ENCODE results near the gene QDPR. TPM values are rescaled to one million over a fixed set of nuclear protein-coding genes. Genes with fewer than 3 reads are reported as not detected.
"Not testable (repeated sequence)": the region's sequence is repeated elsewhere in the genome, so short reads cannot be mapped to it uniquely, and the experiment has no call there.

QDPR gene
- total RNA-seq, 1 donor from 2014 or later: 53.0 TPM

DNA sequence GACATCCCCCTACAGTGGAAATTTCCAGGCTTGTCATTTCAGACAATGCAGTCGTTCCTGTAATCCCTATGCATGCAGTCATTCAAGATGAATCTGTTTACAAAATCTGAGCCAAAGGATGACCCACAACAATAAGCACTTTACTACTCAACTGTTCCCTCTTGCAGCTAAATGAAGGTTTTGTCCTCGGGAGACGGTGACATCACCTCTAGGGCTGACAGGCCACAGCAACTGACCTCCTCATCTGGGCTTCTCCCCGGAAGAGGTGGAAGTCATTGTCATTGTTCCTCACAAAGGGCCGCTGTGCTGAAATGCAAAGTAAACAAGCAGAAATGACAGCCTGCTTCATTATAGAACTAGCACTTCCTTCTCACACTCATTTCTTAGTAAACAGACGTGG lies 32.3 kb upstream of the QDPR start:
- H3K27ac Mint-ChIP-seq: no peak overlapping the region
- DNase-seq (ENCODE audit: low spot score, unreplicated experiment): no peak
- TF ChIP-seq, protein P1, sequence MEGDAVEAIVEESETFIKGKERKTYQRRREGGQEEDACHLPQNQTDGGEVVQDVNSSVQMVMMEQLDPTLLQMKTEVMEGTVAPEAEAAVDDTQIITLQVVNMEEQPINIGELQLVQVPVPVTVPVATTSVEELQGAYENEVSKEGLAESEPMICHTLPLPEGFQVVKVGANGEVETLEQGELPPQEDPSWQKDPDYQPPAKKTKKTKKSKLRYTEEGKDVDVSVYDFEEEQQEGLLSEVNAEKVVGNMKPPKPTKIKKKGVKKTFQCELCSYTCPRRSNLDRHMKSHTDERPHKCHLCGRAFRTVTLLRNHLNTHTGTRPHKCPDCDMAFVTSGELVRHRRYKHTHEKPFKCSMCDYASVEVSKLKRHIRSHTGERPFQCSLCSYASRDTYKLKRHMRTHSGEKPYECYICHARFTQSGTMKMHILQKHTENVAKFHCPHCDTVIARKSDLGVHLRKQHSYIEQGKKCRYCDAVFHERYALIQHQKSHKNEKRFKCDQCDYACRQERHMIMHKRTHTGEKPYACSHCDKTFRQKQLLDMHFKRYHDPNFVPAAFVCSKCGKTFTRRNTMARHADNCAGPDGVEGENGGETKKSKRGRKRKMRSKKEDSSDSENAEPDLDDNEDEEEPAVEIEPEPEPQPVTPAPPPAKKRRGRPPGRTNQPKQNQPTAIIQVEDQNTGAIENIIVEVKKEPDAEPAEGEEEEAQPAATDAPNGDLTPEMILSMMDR (IDR thresholded peaks at IDR 0.05; ENCODE audit: unreplicated experiment): no peak
- no peaks in the 10 kb centered on the region for H3K9me3 Mint-ChIP-seq (ENCODE audit: low read depth)
- H3K27me3 Mint-ChIP-seq: peaks cover 7% of the 10 kb centered on the region
- no peak overlapping the region for H3K4me3 Mint-ChIP-seq (ENCODE audit: low read depth)
- no peaks in the 10 kb centered on the region for H3K4me1 Mint-ChIP-seq (ENCODE audit: low read depth)
- H3K36me3 Mint-ChIP-seq (ENCODE audit: insufficient read depth): no peaks in the 10 kb centered on the region

DNA sequence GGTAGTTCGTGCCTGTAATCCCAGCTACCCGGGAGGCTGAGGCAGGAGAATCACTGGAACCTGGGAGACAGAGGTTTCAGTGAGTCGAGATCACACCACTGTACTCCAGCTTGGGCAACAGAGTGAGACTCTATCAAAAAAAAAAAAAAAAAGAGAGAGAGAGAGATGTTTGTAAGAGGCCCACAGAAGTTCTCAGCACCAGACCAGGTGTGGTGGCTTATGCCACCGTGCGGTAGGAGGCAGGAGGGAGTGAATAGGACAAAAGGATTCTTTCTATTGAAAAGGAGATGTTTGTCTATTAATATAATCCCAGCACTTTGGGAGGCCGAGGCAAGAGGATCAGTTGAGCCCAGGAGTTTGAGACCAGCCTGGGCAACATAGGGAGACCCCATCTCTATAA lies 25.2 kb upstream of the QDPR start:
- not testable (repeated sequence) for DNase-seq (ENCODE audit: low spot score, unreplicated experiment); H3K27ac Mint-ChIP-seq; H3K4me1 Mint-ChIP-seq (ENCODE audit: low read depth); H3K27me3 Mint-ChIP-seq; H3K9me3 Mint-ChIP-seq (ENCODE audit: low read depth); H3K36me3 Mint-ChIP-seq (ENCODE audit: insufficient read depth); H3K4me3 Mint-ChIP-seq (ENCODE audit: low read depth)

DNA sequence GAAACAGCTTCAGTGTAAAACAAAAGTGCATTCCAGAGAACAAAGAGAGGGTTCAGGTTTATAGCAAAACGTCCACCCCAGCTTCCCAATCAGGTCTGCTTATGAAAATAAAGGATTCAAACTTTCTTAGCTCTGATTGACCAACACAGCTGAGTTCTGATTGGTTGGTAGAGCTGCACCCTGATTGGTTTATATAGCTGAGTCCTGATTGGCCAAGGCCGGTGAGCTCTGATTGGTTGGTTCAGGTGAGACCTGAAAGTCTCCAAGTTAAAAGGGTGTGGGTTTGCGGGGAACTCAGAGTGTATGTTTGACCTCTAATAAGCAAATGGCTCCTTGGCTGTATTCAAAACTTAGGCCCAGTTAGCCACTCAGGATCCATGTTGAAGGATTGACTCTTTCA lies 24.0 kb upstream of the QDPR start:
- DNase-seq (ENCODE audit: low spot score, unreplicated experiment): no peak
- Mint-ChIP-seq H3K27ac (no peak overlapping the region), H3K4me1 (ENCODE audit: low read depth) (peaks cover 4% of the 10 kb centered on the region), H3K9me3 (ENCODE audit: low read depth) (no peaks in the 10 kb centered on the region), H3K27me3 (peaks cover 2% of the 10 kb centered on the region), H3K4me3 (ENCODE audit: low read depth) (no peak overlapping the region), H3K36me3 (ENCODE audit: insufficient read depth) (no peaks in the 10 kb centered on the region)
- TF ChIP-seq, protein P1 (IDR thresholded peaks at IDR 0.05; ENCODE audit: unreplicated experiment): no peak

- no peak overlapping the region for H3K4me3 Mint-ChIP-seq (ENCODE audit: low read depth)
- DNase-seq (ENCODE audit: low spot score, unreplicated experiment): no peak
- no peaks in the 10 kb centered on the region for H3K36me3 Mint-ChIP-seq (ENCODE audit: insufficient read depth)
- H3K27me3 Mint-ChIP-seq: peaks cover 2% of the 10 kb centered on the region
- TF ChIP-seq, protein P1 (IDR thresholded peaks at IDR 0.05; ENCODE audit: unreplicated experiment): no peak
- H3K27ac Mint-ChIP-seq: peak overlapping the region; percentile 89
- H3K9me3 Mint-ChIP-seq (ENCODE audit: low read depth): no peaks in the 10 kb centered on the region
- peaks cover 4% of the 10 kb centered on the region for H3K4me1 Mint-ChIP-seq (ENCODE audit: low read depth)
Observed at GRCh38 chr4:17535242-17535641, 23.4 kb upstream of the QDPR start.

- Mint-ChIP-seq H3K4me3 (ENCODE audit: low read depth) (no peak overlapping the region), H3K4me1 (ENCODE audit: low read depth) (peaks cover 4% of the 10 kb centered on the region), H3K36me3 (ENCODE audit: insufficient read depth) (no peaks in the 10 kb centered on the region), H3K27ac (no peak overlapping the region), H3K27me3 (no peaks in the 10 kb centered on the region), H3K9me3 (ENCODE audit: low read depth) (no peaks in the 10 kb centered on the region)
- TF ChIP-seq, protein P1 (IDR thresholded peaks at IDR 0.05; ENCODE audit: unreplicated experiment): no peak
- no peak for DNase-seq (ENCODE audit: low spot score, unreplicated experiment)
Observed at GRCh38 chr4:17534705-17535104, 22.8 kb upstream of the QDPR start.

DNA sequence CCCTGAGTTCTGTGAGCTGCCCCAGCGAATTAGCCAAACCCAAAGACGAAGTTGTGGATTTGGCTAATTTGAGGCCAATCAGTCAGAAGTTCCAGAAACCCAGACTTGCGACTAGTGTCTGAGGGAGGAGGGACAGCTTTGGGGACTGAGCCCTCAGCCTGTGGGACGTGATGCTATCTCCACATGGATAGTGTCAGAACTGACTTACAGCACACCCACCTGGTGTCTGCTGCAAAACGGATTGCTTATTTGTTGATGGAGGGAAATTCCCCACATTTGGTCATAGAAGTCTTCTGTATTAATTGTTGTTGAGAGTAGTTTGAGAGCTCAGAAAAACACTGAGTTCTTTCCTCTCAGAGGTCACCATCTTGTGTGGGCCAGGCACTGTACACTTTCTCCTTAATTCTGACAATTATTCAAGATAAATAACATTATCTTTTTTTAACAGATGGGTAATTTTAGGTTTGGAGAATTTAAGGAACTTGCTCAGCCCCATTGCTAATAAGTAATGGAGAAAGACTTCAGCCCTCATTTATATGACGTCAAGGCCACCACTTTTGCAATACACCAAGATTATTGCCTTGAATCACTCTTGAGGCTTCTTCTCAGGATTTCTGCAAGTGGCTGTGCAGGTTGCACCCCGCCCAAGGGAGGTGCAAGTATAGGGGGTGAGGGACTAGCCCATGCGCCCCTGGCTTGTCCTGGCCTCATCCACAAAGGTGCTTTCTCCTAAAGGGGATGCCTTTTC lies 19.8 kb upstream of the QDPR start:
- TF ChIP-seq, protein P1 (IDR thresholded peaks at IDR 0.05; ENCODE audit: unreplicated experiment): no peak

More for the DNA sequence above, 19.8 kb upstream of the QDPR start:
- no peaks in the 10 kb centered on the region for H3K9me3 Mint-ChIP-seq (ENCODE audit: low read depth)
- peaks cover 7% of the 10 kb centered on the region for H3K27me3 Mint-ChIP-seq
- H3K36me3 Mint-ChIP-seq (ENCODE audit: insufficient read depth): no peaks in the 10 kb centered on the region
- no peak overlapping the region for H3K27ac Mint-ChIP-seq
- no peak for DNase-seq (ENCODE audit: low spot score, unreplicated experiment)
- H3K4me1 Mint-ChIP-seq (ENCODE audit: low read depth): peaks cover 4% of the 10 kb centered on the region
- H3K4me3 Mint-ChIP-seq (ENCODE audit: low read depth): no peak overlapping the region

Data from progenitor cell of endocrine pancreas (in vitro differentiated cells).